Liver (tissue), 9 donors: ENCODE results near the gene LRRC71. TPM values are rescaled to one million over a fixed set of nuclear protein-coding genes. Genes with fewer than 3 reads are reported as not detected.

Experiments
- DNase-seq: peaks from one replicate; pipeline ENCODE4 v3.0.0-alpha.2; 2017; ENCODE audit warnings: low spot score
- H3K27ac ChIP-seq, 2 donors: one replicate each; pipeline ENCODE4 v1.7.0; 2013; ENCODE audit warnings: inconsistent platforms in 2 of 2, low read length in 2 of 2, control low read depth in 1 of 2, low read depth in 1 of 2, mild to moderate bottlenecking in 1 of 2
- H3K27me3 ChIP-seq, 4 donors: one replicate each; pipeline versions ENCODE4 v1.6.1 to v1.7.0; 2013; ENCODE audit warnings: low read length in 3 of 4, inconsistent platforms in 1 of 4, mild to moderate bottlenecking in 1 of 4, moderate library complexity in 1 of 4; ENCODE audit not compliant: control insufficient read depth in 4 of 4, insufficient read depth in 4 of 4
- H3K36me3 ChIP-seq, 4 donors: one replicate each; pipeline versions ENCODE4 v1.6.1 to v1.7.0; 2013; ENCODE audit warnings: low read length in 3 of 4, mild to moderate bottlenecking in 3 of 4, low read depth in 1 of 4, moderate library complexity in 1 of 4; ENCODE audit not compliant: control insufficient read depth in 4 of 4, insufficient read depth in 3 of 4
- H3K4me1 ChIP-seq, 4 donors: one replicate each; pipeline versions ENCODE4 v1.6.1 to v1.7.0; 2013; ENCODE audit warnings: low read length in 3 of 4, mild to moderate bottlenecking in 3 of 4, moderate library complexity in 1 of 4; ENCODE audit not compliant: control insufficient read depth in 4 of 4, insufficient read depth in 4 of 4
- H3K4me3 ChIP-seq, 3 donors: one replicate each; pipeline versions ENCODE4 v1.6.1 to v1.7.0; 2013; ENCODE audit warnings: low read length in 3 of 3, control low read depth in 1 of 3, low read depth in 1 of 3, mild to moderate bottlenecking in 1 of 3
- H3K9ac ChIP-seq, 2 donors: one replicate each; pipeline ENCODE4 v1.7.0; 2013; ENCODE audit warnings: low read length in 2 of 2, mild to moderate bottlenecking in 2 of 2, moderate library complexity in 2 of 2, control low read depth in 1 of 2, low read depth in 1 of 2
- H3K9me3 ChIP-seq, 4 donors: one replicate each; pipeline versions ENCODE4 v1.6.1 to v1.7.0; 2013; ENCODE audit warnings: low read length in 3 of 4; ENCODE audit not compliant: control insufficient read depth in 4 of 4
- EGR1 ChIP-seq, 2 donors: IDR thresholded peaks; 2 replicates each; pipeline ENCODE4 v1.6.1; 2016 to 2018; ENCODE audit warnings: antibody characterized with exemption in 2 of 2, low read depth in 2 of 2
- FOXA1 ChIP-seq: IDR thresholded peaks from 2 replicates; pipeline ENCODE4 v1.6.1; 2016; ENCODE audit warnings: antibody characterized with exemption
- FOXA2 ChIP-seq: IDR thresholded peaks from 2 replicates; pipeline ENCODE4 v1.6.1; 2016; ENCODE audit warnings: antibody characterized with exemption
- GABPA ChIP-seq, 2 donors: IDR thresholded peaks in 1 of 2; conservative IDR thresholded peaks in 1 of 2; 2 replicates each; pipeline ENCODE4 v1.6.1; 2016; ENCODE audit warnings: antibody characterized with exemption in 2 of 2, mild to moderate bottlenecking in 1 of 2, moderate library complexity in 1 of 2
- HNF4A ChIP-seq, 2 donors: conservative IDR thresholded peaks; 2 replicates each; pipeline ENCODE4 v1.6.1; 2016; ENCODE audit warnings: antibody characterized with exemption in 2 of 2, mild to moderate bottlenecking in 2 of 2
- HNF4G ChIP-seq: IDR thresholded peaks from 2 replicates; pipeline ENCODE4 v1.6.1; 2016; ENCODE audit warnings: antibody characterized with exemption
- JUND ChIP-seq, 2 donors: IDR thresholded peaks; 2 replicates each; pipeline ENCODE4 v1.6.1; 2016; ENCODE audit warnings: antibody characterized with exemption in 2 of 2
- NR2F2 ChIP-seq: IDR thresholded peaks from 2 replicates; pipeline ENCODE4 v1.6.1; 2016; ENCODE audit warnings: antibody characterized with exemption
- REST ChIP-seq: IDR thresholded peaks from 2 replicates; pipeline ENCODE4 v1.6.1; 2016; ENCODE audit warnings: antibody characterized with exemption, mild to moderate bottlenecking
- RXRA ChIP-seq, 2 donors: IDR thresholded peaks; 2 replicates each; pipeline ENCODE4 v1.6.1; 2017 to 2018; ENCODE audit warnings: antibody characterized with exemption in 2 of 2, mild to moderate bottlenecking in 1 of 2
- YY1 ChIP-seq: IDR thresholded peaks from 2 replicates; pipeline ENCODE4 v1.6.1; 2016; ENCODE audit warnings: antibody characterized with exemption, mild to moderate bottlenecking
- ZBTB33 ChIP-seq: IDR thresholded peaks from 2 replicates; pipeline ENCODE4 v1.6.1; 2016; ENCODE audit warnings: antibody characterized with exemption
- WGBS: extraction: QIAGEN DNeasy Blood & Tissue Kit; methylation state at CpG from one replicate; pipeline ENCODE4 v1.1.7; 2013; 5-methylcytosine and 5-hydroxymethylcytosine counted together
- polyA plus RNA-seq, 2 donors: library from polyadenylated mRNA; stranded (reverse) in 1 of 2; unstranded in 1 of 2; fragments of 200-250 nt in 1 of 2; fragments of >200 nt in 1 of 2; fragmentation: Nextera tagmentation in 1 of 2; extraction: Ambion mirVana in 1 of 2; gene quantifications; one replicate each; pipeline versions ENCODE4 v1.2.1 to v1.2.3, GENCODE V29; 2013 to 2015
- total RNA-seq, 2 donors: library from RNA; depleted of rRNA; stranded (reverse); fragments of >200 nt; gene quantifications; one replicate each; pipeline ENCODE4 v1.2.3, GENCODE V29; 2014
- TF ChIP-seq, protein P1 (sequence below): IDR thresholded peaks from 2 replicates; pipeline ENCODE4 v1.6.1; 2016; ENCODE audit warnings: antibody characterized with exemption
- TF ChIP-seq, protein P2 (sequence below): IDR thresholded peaks from 2 replicates; pipeline ENCODE4 v1.6.1; 2016; ENCODE audit warnings: antibody characterized with exemption
- donor health status: healthy.
- donor health status: healthy.
- donor health status: healthy.
- donor health status: healthy.
- donor health status: healthy.

Gene LRRC71
- total and polyA plus RNA-seq, 4 donors, result 0.10 TPM; not detected in 3

DNA sequence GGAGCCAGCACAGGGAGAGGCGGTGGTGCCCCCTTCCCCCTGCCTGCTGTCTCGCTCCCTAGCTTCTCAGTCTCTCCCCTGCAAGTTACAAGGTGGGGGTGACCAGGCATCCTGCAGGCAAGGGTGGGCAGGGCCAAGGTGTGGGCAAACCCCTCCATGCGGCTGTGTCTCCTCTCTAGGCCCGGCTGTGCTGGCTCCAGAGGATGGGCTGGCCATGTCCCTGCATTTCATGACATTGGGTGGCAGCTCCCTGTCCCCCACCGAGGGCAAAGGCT lies 45.2 kb upstream of the LRRC71 start:
- Histone ChIP-seq H3K4me1 (no peaks in the 10 kb centered on the region), H3K9ac (no peak overlapping the region), H3K27ac (no peak overlapping the region), H3K36me3 (no peaks in the 10 kb centered on the region), H3K9me3 (no peaks in the 10 kb centered on the region), H3K27me3 (no peaks in the 10 kb centered on the region), H3K4me3 (no peak overlapping the region)
- 73% methylated on average over 5 of the region's 5 CpGs for WGBS
- DNase-seq, result no peak
- TF ChIP-seq HNF4G (no peak), NR2F2 (no peak), JUND (IDR thresholded peaks at IDR 0.05) (no peak), GABPA (IDR thresholded peaks at IDR 0.05 in 1 of 2, conservative IDR thresholded peaks at IDR 0.05 in 1 of 2) (no peak), REST (no peak), EGR1 (IDR thresholded peaks at IDR 0.05; ENCODE audit: low read depth in 2 of 2) (no peak), FOXA1 (no peak), FOXA2 (no peak), YY1 (no peak), ZBTB33 (no peak), HNF4A (conservative IDR thresholded peaks at IDR 0.05) (no peak)
- TF ChIP-seq, protein P1, sequence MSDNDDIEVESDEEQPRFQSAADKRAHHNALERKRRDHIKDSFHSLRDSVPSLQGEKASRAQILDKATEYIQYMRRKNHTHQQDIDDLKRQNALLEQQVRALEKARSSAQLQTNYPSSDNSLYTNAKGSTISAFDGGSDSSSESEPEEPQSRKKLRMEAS, result no peak
- TF ChIP-seq, protein P2, sequence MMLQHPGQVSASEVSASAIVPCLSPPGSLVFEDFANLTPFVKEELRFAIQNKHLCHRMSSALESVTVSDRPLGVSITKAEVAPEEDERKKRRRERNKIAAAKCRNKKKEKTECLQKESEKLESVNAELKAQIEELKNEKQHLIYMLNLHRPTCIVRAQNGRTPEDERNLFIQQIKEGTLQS, result no peak

DNA sequence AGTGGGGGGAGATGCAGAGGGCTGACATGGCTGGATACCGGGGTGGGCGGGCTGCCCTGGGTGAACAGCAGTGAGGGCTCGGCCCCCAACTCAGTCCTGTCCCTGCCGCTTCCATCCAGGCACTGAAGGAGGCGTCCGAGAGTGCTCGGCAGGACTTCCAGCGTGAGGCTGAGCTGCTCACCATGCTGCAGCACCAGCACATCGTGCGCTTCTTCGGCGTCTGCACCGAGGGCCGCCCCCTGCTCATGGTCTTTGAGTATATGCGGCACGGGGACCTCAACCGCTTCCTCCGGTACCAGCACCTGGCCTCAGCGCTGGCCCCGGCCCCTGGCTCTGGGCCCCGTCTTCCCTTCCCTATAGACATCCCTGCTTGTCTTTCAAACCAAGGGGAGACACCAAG lies 44.2 kb upstream of the LRRC71 start:
- H3K36me3 ChIP-seq, result no peaks in the 10 kb centered on the region
- no peak for DNase-seq
- H3K4me1 ChIP-seq, result no peaks in the 10 kb centered on the region
- TF ChIP-seq NR2F2, result no peak
- TF ChIP-seq REST, result no peak
- no peak for TF ChIP-seq FOXA1
- no peak for TF ChIP-seq RXRA (IDR thresholded peaks at IDR 0.05)
- no peak for TF ChIP-seq HNF4A (conservative IDR thresholded peaks at IDR 0.05)
- TF ChIP-seq JUND (IDR thresholded peaks at IDR 0.05), result no peak
- TF ChIP-seq FOXA2, result no peak
- no peaks in the 10 kb centered on the region for H3K27me3 ChIP-seq
- H3K9ac ChIP-seq, result no peak overlapping the region
- H3K9me3 ChIP-seq, result no peaks in the 10 kb centered on the region
- WGBS, result 32% methylated on average over 21 of the region's 21 CpGs
- H3K4me3 ChIP-seq, result no peak overlapping the region
- H3K27ac ChIP-seq, result no peak overlapping the region
